Stimulated activated CD4-positive, alpha-beta T cell treated with anti-CD3 and anti-CD28 coated beads, TNF-alpha, amount 100 ng/mL, for 24 hours (primary cell): Measurements from ENCODE around the gene CDKN2B-AS1.
A peak's percentile ranks its signal among the peaks of the same experiment; 100 is the strongest.

Experiments
- DNase-seq, 3 experiments: peaks; one replicate each; pipeline ENCODE4 v3.0.0-alpha.2; 2020; ENCODE audit warnings: low read depth in 3 of 3

Gene CDKN2B-AS1

DNA sequence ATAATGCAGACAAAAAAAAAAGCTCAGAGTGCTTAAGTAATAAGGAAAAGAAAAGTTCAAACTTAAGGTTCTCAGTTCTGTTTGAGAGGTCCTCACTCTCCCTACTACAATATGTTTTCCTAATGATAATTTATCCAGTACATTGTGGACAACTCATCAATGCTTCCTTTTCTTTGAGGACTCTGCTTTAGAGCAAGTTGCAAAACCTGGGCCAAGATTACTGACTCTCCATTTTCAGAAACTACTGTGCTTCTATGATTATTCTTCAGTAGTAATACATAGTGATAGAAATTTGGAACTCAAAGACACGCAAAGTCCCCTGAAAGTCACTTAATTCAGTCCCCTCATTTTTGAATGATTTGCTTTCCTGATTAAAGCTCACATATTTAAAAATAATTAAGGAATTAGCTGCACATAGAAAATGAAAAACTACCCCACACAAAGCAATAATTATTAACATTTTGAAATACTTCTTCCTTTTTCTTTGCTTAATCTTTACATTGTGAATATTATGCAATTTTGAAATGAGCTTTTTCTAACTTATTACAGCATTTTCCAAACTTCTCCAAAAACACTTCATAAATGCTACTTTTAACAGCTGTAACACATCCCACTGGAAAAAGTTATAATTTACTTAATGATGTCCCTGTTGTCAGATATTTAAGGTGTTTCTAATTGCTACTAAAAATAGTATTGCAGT is 11.6 kb upstream of the CDKN2B-AS1 start:
- no peak for DNase-seq

GRCh38 chr9:21983561-21983935 is 11.0 kb upstream of the CDKN2B-AS1 start:
- no peak for DNase-seq

DNA sequence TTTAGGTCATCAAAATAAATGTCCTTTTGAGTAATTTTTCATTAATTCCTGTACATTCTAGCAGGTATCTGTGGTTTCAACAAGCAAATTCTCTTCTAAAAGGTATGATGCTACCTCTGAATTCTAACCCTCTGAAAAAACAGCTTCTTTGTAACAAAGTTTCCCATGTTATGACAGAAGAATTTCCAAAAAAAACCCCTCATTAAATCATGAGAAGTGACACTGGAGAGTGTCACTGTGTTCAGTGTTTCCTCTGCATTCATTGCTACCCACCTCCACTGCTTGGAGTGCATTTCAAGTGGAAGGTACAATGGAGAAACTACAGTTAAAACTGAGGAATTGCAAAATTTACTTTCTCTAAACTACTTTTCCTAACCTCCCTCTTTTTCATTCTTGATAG is 10.5 kb upstream of the CDKN2B-AS1 start:
- DNase-seq, result no peak

DNA sequence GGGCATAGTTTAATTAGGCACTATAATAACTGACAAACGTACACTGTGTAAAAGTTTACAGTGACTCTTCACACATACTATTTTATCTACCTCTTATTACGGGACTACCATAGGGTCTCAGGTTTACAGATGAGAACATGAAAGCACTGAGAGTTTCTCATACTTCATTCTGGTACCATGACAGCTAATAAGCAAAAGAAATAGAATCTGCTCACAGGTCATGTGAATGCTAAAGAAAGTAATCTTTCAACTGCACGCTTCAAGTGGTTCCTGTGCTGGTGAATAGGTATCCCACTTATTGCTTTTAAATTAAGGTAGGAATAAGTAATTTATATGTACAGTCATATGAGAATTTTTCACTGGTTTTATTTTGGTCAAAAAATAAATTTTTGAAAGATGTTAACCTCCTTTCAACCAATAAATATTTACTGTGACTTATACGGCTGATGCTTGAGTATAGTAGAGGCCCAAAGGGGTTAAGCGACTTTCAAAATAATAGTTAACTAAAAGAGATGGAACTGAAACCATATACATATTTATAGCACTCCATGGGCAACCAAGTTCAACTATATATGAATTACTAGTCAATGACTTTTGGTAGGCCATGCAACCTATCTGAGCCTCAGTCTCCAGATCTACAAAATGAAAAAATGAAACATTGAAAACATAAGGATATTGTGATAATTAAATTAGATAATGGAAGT is 8.5 kb upstream of the CDKN2B-AS1 start:
- DNase-seq, result no peak

DNA sequence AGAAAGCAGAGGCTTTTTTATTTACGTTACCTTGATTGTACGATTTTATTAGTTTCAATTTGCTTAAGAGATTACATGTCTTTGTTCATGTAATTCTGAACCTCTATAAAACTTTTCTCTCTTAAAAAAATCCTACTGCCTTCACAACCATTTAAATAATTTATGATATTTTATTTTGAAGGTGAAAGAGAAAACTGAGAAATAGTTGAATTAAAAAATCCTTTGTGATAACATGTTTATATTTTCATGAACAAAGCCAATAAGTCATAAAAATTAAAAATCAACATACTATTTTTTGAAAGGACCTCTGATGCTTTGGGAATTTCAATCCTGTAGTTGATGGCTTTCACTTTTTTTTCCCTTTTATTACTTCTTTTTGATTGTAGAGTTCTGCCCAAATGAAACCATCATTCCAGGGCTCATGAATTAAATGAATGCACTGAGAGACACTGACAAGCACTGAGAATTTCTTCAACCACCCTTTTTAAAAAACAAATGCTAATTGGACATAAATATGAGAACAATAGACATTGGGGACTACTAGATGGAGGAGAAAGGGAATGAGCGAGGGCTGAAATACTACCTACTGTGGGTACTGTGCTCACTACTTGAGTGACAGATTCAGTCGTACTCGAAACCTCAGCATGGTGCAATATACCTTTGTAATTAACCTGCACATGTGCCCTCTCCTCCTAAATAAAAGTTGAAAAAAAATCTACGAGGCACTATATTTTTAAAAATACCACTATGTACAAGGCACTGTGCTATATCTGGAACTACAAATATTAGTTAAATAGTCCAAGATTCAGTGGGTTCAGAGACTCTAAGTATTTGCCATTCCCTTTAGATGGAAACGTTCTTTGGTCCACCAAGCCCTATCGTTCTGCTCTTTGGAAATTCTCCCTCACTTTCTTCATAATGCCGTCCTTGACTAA is 6.3 kb upstream of the CDKN2B-AS1 start:
- DNase-seq, result no peak

- no peak for DNase-seq
These were observed 5.0 kb upstream of the CDKN2B-AS1 start for GRCh38 chr9:21989440-21990189.

DNA sequence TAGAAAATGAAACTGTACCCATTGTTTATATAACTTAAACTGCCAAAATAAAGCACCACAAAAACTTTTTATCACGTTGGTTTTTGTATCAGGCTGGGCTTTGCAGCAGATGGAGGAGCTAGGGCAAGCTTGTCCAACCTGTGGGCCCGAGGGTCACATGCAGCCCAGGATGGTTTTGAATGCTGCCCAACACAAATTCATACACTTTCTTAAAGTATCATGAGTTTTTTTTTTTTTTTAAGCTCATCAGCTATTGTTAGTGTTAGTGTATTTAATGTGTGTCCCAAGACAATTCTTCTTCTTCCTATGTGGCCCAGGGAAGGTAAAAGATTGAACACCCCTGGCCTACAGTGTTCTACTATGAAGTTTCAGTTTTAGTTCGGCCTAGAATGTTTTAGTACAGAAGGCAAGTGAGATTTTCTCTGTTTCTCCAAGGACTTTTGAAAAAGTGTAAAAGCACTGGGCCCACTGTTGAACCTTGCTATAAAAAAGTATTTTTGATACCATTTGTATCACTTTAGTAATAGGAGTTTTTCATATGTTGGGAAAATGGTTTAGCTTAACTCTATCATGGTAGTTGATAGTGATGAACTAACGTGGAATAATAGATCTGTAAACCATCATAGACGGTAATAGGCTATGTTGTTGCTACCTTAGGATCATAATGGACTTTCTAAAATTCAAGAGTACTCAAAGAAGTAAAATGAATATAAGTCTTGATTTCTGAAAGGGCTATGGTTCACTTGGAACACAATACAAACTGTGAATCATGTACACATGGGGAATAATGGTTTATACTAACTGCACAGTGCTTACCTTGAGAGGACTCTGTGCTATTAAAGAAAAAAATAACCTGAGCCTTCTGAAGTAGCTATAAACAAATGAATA is 3.3 kb upstream of the CDKN2B-AS1 start:
- DNase-seq, result no peak

DNA sequence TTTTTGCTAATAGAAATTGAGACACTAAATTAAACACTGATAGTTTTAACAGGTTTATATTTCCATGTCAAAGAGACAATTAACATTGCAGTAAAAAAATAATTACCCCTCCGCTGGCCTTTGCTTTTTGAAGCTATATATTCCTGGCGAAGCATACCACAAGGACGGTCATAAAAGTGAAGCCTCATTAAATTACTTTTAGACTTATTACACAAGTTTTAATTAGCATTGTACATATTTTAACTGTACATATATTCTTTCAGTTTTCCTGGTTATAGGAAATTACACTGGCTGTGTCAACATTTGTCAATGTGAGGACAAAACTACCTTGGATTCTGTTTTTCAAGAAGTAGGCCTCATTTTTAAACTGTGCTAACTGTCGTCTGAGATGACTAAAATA is 1.6 kb upstream of the CDKN2B-AS1 start:
- no peak for DNase-seq

DNA sequence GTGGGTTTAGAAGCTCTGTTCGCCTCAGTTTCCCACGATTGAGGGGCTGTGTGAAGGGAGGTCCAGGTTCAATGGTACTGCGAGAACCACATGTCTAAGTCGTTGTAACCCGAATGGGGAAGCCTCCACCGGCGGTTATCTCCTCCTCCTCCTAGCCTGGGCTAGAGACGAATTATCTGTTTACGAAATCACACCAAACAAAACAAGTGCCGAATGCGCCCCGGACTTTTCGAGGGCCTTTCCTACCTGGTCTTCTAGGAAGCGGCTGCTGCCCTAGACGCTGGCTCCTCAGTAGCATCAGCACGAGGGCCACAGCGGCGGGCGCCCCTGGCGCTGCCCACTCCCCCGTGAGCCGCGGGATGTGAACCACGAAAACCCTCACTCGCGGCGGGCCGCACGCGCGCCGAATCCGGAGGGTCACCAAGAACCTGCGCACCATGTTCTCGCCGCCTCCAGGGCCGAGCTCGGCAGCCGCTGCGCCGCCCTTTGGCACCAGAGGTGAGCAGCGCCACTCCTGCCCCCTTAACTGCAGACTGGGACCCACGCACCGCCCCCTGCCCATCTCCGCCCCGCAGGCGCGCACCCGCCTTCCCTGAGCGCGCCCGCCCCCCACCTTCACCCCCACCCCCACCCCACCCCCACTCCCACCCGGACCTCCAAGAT is 567 bp upstream of the CDKN2B-AS1 start, which contains the start of gene CDKN2A:
CDKN2A (minus strand) TSS at position 500 of the 663 bp plus-strand sequence.
- peak in 1 of 3 experiments; percentile 39 for DNase-seq

GRCh38 chr9:21995006-21995665 is 545 bp downstream of the CDKN2B-AS1 start:
- DNase-seq, result peak in 2 of 3 experiments; percentile 38 to 56

DNA sequence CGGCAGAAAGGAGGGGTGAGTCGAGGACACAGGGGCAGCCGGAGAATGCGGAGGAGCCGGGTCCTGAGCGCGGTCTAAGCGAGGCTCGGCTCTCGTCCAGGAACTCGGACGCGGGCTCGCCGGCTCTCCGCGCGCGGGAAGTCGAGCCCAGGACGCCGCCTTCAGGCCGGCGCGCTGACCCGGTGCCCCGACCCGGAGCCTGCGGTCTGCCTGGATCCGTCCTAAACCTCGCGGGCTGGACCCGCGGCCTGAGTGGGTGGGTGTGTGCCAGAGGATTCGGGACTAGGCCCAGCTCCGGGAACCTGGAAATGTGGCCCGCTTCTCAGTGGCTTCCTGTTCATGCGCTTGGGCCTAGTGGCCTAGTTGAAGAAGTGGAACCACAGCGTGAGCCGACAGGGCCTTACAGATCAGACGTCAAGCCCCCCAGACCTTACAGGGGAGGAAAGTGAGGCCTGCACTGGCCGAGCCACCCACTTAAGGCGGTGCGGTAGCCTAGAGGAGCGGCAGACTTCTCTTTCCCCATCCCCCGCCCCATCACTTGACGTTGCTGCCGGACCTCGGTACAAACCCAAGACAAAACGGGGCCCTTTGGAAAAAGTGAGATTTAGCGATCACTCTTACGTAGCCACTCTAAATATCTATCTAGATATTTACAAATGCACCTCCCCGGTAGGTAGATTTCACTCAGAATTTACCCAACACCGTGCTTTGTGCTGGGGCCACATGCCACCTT is 1.2 kb downstream of the CDKN2B-AS1 start:
- DNase-seq, result no peak

- no peak for DNase-seq
These were observed 1.8 kb downstream of the CDKN2B-AS1 start for GRCh38 chr9:21996438-21996837.

- no peak for DNase-seq
These were observed 2.3 kb downstream of the CDKN2B-AS1 start for GRCh38 chr9:21996858-21997257.

GRCh38 chr9:21997480-21997879 is 2.9 kb downstream of the CDKN2B-AS1 start:
- DNase-seq, result no peak

DNA sequence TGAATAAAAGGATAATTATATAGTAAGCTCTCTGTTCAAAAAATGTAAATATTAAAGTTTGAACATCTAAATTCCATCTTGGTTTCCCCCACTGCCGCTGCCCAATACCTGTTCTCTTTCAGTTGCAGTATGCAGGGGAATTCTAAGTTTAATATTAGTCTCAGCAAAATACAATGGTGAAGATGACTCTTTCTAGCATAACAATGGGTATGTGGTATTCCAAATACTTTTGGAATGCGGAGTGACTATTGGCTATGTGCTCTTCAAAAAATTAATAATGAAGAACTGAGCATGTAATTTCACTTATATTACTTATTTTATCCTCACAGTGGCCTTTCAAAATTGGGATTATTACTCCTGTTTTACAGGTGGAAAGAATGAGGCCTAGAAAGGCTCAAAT is 3.4 kb downstream of the CDKN2B-AS1 start:
- no peak for DNase-seq

- DNase-seq, result no peak
These were observed 7.4 kb downstream of the CDKN2B-AS1 start for GRCh38 chr9:22002038-22002437.

DNA sequence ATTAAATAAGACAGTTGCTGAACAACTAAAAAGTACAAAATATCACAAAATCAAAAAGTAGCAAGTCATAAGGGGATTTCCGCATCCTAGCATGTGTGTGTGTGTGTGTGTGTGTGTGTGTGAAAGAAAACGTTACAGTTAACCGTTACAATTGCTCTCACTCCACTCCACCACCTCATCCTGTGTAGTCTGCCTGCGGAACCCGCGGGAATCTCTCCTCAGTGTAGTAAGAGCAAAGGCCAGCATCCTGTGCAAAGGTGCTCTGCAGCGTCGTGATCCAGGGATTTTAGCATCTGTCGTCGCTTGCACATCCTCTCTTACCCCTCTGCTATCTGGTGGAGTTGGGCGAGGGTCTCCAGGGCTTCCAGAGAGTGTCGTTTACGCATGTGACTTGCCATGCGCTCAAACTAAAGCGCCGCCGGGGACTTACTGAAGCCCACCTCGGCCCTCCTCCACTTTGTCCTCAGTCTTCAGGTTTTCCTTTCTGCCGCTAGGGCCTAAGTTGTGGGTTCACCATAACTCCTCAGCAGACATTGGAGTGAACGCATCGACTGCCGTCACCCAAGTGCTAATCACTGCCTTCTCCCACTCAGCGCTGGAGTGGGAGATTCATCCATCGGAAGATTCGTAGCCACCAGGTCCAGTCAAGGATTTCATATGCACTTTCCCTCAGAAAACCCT is 10.6 kb downstream of the CDKN2B-AS1 start:
- DNase-seq, result no peak
